Hepatocyte (in vitro differentiated cells): ENCODE measurements around the gene CHKA.

Experiments
- EZH2 ChIP-seq: fragments of 200-600 bp; sonication (generic); IDR thresholded peaks from 2 replicates; pipeline ENCODE4 v1.6.1; 2016; ENCODE audit warnings: antibody characterized with exemption, mild to moderate bottlenecking, borderline replicate concordance
- EZH2phosphoT487 ChIP-seq: fragments of 200-600 bp; sonication (generic); IDR thresholded peaks from one replicate; pipeline ENCODE4 v1.6.1; 2018; ENCODE audit warnings: antibody characterized with exemption, mild to moderate bottlenecking, low read depth, moderate library complexity; ENCODE audit not compliant: unreplicated experiment, severe bottlenecking
- TF ChIP-seq, protein P1 (sequence below): fragments of 200-600 bp; sonication (generic); IDR thresholded peaks from 2 replicates; pipeline ENCODE4 v1.5.1; 2016; ENCODE audit warnings: antibody characterized with exemption, mild to moderate bottlenecking; ENCODE audit not compliant: poor library complexity

DNA sequence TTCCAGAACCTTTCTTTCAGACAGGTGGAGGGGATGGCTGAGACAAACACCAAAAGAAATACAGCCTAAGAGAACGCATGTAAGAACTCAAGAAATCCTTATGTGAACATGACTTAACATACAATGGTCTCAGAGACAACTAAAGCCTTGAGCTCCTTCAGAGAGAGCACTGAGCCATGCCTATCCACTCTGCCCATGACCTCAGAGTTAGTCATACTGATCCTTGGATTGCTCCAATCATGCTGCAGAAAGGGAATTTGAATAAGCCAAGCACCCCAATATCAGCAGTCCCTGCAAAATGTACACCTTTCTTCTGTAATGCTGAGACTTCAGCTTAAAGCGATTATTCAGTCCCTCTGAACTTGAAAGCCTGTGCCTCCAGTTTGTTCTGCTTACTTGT is 43.2 kb upstream of the CHKA start:
- TF ChIP-seq, protein P1, sequence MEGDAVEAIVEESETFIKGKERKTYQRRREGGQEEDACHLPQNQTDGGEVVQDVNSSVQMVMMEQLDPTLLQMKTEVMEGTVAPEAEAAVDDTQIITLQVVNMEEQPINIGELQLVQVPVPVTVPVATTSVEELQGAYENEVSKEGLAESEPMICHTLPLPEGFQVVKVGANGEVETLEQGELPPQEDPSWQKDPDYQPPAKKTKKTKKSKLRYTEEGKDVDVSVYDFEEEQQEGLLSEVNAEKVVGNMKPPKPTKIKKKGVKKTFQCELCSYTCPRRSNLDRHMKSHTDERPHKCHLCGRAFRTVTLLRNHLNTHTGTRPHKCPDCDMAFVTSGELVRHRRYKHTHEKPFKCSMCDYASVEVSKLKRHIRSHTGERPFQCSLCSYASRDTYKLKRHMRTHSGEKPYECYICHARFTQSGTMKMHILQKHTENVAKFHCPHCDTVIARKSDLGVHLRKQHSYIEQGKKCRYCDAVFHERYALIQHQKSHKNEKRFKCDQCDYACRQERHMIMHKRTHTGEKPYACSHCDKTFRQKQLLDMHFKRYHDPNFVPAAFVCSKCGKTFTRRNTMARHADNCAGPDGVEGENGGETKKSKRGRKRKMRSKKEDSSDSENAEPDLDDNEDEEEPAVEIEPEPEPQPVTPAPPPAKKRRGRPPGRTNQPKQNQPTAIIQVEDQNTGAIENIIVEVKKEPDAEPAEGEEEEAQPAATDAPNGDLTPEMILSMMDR: no peak
- no peak for TF ChIP-seq EZH2
- TF ChIP-seq EZH2phosphoT487: no peak
